B cell (primary cell): ENCODE data around the gene PRKACA. TPM values are rescaled to one million over a fixed set of nuclear protein-coding genes. Genes with fewer than 3 reads are reported as not detected.

Experiments
- ATAC-seq: fragments of 200-7000 bp; cut with Tn5 transposase; one replicate; pipeline ENCODE4 v1.10.0; 2021; ENCODE audit warnings: low read depth, mild to moderate bottlenecking, moderate number of reproducible peaks, moderate library complexity
- CTCF ChIA-PET: fragments of 350-600 bp; sonication (Branson Sonifier 250); formaldehyde crosslinking; loops from one replicate; lab custom pipeline; 2021; ENCODE audit warnings: antibody characterized with exemption, inconsistent platforms; lab: Charles Lee
- POLR2A ChIA-PET: fragments of 350-600 bp; sonication (Branson Sonifier 250); formaldehyde crosslinking; loops from one replicate; lab custom pipeline; 2021; ENCODE audit warnings: antibody characterized with exemption; lab: Charles Lee
- DNase-seq: peaks from one replicate; pipeline ENCODE4 v3.0.0; 2013
- H2AFZ ChIP-seq: 2 replicates; pipeline ENCODE4 v1.6.1; 2012; ENCODE audit warnings: mild to moderate bottlenecking, low read depth, low read length; ENCODE audit not compliant: insufficient read depth, poor library complexity, severe bottlenecking
- H3K27ac ChIP-seq, 2 donors: 1 replicate in 1 of 2; 2 replicates in 1 of 2; pipeline ENCODE4 v1.5.1; 2012 to 2013; ENCODE audit warnings: low read length in 2 of 2, mild to moderate bottlenecking in 2 of 2, moderate library complexity in 1 of 2
- H3K27me3 ChIP-seq, 4 experiments: fragments of 200-600 bp in 1 of 4; sonication (generic) in 1 of 4; replicated peaks in 1 of 4; 1 replicate in 2 of 4; 2 replicates in 2 of 4; pipeline versions ENCODE4 v1.6.1 to v1.7.0; 2013 to 2016; ENCODE audit warnings: low read length in 3 of 4, mild to moderate bottlenecking in 2 of 4, mixed read lengths in 1 of 4, moderate library complexity in 1 of 4; ENCODE audit not compliant: insufficient read depth in 4 of 4, control insufficient read depth in 3 of 4; ENCODE audit errors: control extremely low read depth in 1 of 4
- H3K36me3 ChIP-seq, 2 experiments: replicated peaks in 1 of 2; 1 replicate in 1 of 2; 2 replicates in 1 of 2; pipeline versions ENCODE4 v1.6.1 to v1.7.1; 2013; ENCODE audit warnings: low read length in 1 of 2; ENCODE audit not compliant: insufficient read depth in 2 of 2, control insufficient read depth in 1 of 2; ENCODE audit errors: control extremely low read depth in 1 of 2, extremely low read depth in 1 of 2
- H3K4me1 ChIP-seq, 2 donors: fragments of 200-600 bp in 1 of 2; sonication (generic) in 1 of 2; 1 replicate in 1 of 2; 2 replicates in 1 of 2; pipeline versions ENCODE4 v1.5.1 to v1.6.1; 2013 to 2017; ENCODE audit warnings: low read length in 2 of 2; ENCODE audit not compliant: control insufficient read depth in 2 of 2, insufficient read depth in 2 of 2
- H3K4me2 ChIP-seq: replicated peaks from 2 replicates; pipeline ENCODE3; 2012; ENCODE audit warnings: mild to moderate bottlenecking, low read depth, low read length; ENCODE audit not compliant: poor library complexity, severe bottlenecking
- H3K4me3 ChIP-seq, 5 experiments: fragments of 200-600 bp in 1 of 5; sonication (generic) in 1 of 5; 1 replicate in 3 of 5; 2 replicates in 2 of 5; pipeline versions ENCODE4 v1.5.1 to v1.7.0; 2011 to 2016; ENCODE audit warnings: low read length in 4 of 5, mild to moderate bottlenecking in 4 of 5, low read depth in 2 of 5, control low read depth in 1 of 5, moderate library complexity in 1 of 5; ENCODE audit not compliant: insufficient read depth in 1 of 5; ENCODE audit errors: control extremely low read depth in 1 of 5, extremely low read depth in 1 of 5
- H3K79me2 ChIP-seq: fragments of 200-600 bp; sonication (generic); one replicate; pipeline ENCODE4 v1.6.0; 2016; ENCODE audit warnings: low read length; ENCODE audit not compliant: control insufficient read depth, insufficient read depth
- H3K9ac ChIP-seq: fragments of 200-600 bp; sonication (generic); 2 replicates; pipeline ENCODE4 v1.6.1; 2017; ENCODE audit warnings: mild to moderate bottlenecking, low read length, moderate library complexity
- H3K9me3 ChIP-seq, 3 donors: one replicate each; pipeline versions ENCODE4 v1.6.1 to v1.7.1; 2013; ENCODE audit warnings: low read length in 2 of 3; ENCODE audit not compliant: control insufficient read depth in 2 of 3, insufficient read depth in 1 of 3; ENCODE audit errors: control extremely low read depth in 1 of 3
- H4K20me1 ChIP-seq: 2 replicates; pipeline ENCODE4 v1.6.0; 2012; ENCODE audit warnings: mild to moderate bottlenecking, low read length; ENCODE audit not compliant: insufficient read depth, control insufficient read depth, poor library complexity, severe bottlenecking
- H3K27ac Mint-ChIP-seq: one replicate; pipeline ENCODE4 v1.8.0; 2021; ENCODE audit warnings: mixed read lengths
- H3K27me3 Mint-ChIP-seq: one replicate; pipeline ENCODE4 v1.8.0; 2021; ENCODE audit warnings: mixed read lengths
- H3K4me1 Mint-ChIP-seq: one replicate; pipeline ENCODE4 v1.8.0; 2021; ENCODE audit warnings: mixed read lengths
- H3K4me3 Mint-ChIP-seq: one replicate; pipeline ENCODE4 v1.8.0; 2021; ENCODE audit warnings: mixed read lengths
- H3K9me3 Mint-ChIP-seq: one replicate; pipeline ENCODE4 v1.8.0; 2022; ENCODE audit warnings: mixed read lengths; ENCODE audit not compliant: insufficient read depth
- EZH2 ChIP-seq: IDR thresholded peaks from 2 replicates; pipeline ENCODE4 v1.6.1; 2012; ENCODE audit warnings: borderline replicate concordance, low read depth, mild to moderate bottlenecking, moderate library complexity, low read length; ENCODE audit not compliant: insufficient read depth, poor library complexity, severe bottlenecking
- WGBS: methylation state at CpG from one replicate; pipeline ENCODE4 v1.1.5; 2013; ENCODE audit warnings: missing lambda C conversion rate; ENCODE audit not compliant: insufficient coverage; 5-methylcytosine and 5-hydroxymethylcytosine counted together
- intact Hi-C: fragments of 100-400 bp; cut with micrococcal nuclease; formaldehyde crosslinking; loops from one replicate; pipeline ENCODE4 v1.10.0; 2022
- polyA plus RNA-seq: library from polyadenylated mRNA; depleted of rRNA; stranded (reverse); fragments of >200 nt; gene quantifications from 2 replicates; pipeline ENCODE4 v1.2.3, GENCODE V29; 2012
- total RNA-seq, 2 donors: library from RNA; stranded (reverse); fragments of 120-200 nt in 1 of 2; gene quantifications; 1 replicate in 1 of 2; 2 replicates in 1 of 2; pipeline versions ENCODE4 v1.2.3 to v1.2.4, GENCODE V29; 2013 to 2022
- TF ChIP-seq, protein P1 (sequence below): fragments of 200-600 bp; IDR thresholded peaks from one replicate; pipeline ENCODE4 v1.8.0; 2022; ENCODE audit warnings: antibody characterized with exemption, mild to moderate bottlenecking

The PRKACA gene
- total and polyA plus RNA-seq, 2 donors (not counting 1 experiment from before 2014, with no cell fraction given) = 36.8 to 43.0 TPM

DNA sequence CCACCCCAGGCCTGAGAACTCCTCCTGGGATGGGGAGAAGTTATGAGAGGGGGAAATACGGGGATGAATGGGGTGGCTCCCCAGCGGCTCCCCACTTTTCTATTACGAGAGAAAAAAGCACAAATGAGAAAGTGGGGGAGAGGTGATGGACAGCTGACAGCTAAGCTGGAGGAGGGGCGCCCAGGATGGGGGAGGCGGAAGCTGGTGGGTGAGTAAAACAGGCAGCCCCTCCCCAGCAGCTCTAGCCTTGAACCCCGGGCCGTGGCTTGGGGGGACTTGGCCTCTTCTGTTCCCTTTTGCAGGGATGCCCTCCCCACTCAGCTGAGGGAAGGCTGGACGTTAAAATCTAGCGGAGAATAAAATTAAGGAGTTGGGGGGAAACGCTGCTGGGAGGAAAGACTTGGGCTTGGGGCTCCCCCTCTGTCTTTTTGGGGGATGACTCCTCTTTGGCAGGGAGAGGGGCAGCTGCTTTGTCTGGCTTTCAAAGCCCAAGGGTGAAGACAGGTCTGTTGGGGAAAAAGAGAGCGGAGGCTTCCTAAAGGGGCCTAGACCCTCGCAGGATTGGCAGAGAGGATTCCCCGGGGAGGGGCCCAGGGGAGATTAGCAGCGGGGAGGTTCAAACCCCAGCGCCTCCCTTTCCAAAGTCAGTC, 25.6 kb downstream of the PRKACA start:
- Histone ChIP-seq H4K20me1 (peaks cover 11% of the 10 kb centered on the region), H3K4me1 (peaks cover 11 to 18% of the 10 kb centered on the region in 2 donors), H3K27ac (peak overlapping the region; percentile 69 to 87), H3K79me2 (no peaks in the 10 kb centered on the region), H2AFZ (peak overlapping the region; percentile 90), H3K36me3 (peaks cover 0 to 6% of the 10 kb centered on the region in 2 experiments), H3K9me3 (peaks cover 2 to 9% (median 8%) of the 10 kb centered on the region in 3 donors), H3K4me3 (peak overlapping the region; percentile 81 to 89 (median 82)), H3K27me3 (no peaks in the 10 kb centered on the region), H3K9ac (peak overlapping the region; percentile 81), H3K4me2 (peak overlapping the region; percentile 94)
- peak overlapping the region; percentile 100 for H3K4me3 Mint-ChIP-seq
- H3K27ac Mint-ChIP-seq = peak overlapping the region; percentile 99
- H3K27me3 Mint-ChIP-seq = no peaks in the 10 kb centered on the region
- intact Hi-C loops = loop anchor here (1.0 to 10.0 kb wide), 5 partner anchors 11 to 817 kb away; partner anchors contain the start of genes ASF1B and PRKACA
- TF ChIP-seq, protein P1, sequence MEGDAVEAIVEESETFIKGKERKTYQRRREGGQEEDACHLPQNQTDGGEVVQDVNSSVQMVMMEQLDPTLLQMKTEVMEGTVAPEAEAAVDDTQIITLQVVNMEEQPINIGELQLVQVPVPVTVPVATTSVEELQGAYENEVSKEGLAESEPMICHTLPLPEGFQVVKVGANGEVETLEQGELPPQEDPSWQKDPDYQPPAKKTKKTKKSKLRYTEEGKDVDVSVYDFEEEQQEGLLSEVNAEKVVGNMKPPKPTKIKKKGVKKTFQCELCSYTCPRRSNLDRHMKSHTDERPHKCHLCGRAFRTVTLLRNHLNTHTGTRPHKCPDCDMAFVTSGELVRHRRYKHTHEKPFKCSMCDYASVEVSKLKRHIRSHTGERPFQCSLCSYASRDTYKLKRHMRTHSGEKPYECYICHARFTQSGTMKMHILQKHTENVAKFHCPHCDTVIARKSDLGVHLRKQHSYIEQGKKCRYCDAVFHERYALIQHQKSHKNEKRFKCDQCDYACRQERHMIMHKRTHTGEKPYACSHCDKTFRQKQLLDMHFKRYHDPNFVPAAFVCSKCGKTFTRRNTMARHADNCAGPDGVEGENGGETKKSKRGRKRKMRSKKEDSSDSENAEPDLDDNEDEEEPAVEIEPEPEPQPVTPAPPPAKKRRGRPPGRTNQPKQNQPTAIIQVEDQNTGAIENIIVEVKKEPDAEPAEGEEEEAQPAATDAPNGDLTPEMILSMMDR = no peak
- TF ChIP-seq EZH2 = no peak
- no peak for ATAC-seq
- peaks cover 8% of the 10 kb centered on the region for H3K9me3 Mint-ChIP-seq
- 2% methylated on average over 7 of the region's 15 CpGs for WGBS
- ChIA-PET CTCF (interaction anchor here (0.6 to 1.6 kb wide), 6 partner anchors 11 to 1158 kb away, joined by 3 to 13 read pairs (median 4); partner anchors contain the start of gene ASF1B), POLR2A (interaction anchor here (0.7 to 1.5 kb wide), 4 partner anchors 10 to 554 kb away, joined by 3 to 6 read pairs (median 4); partner anchors contain the start of genes ASF1B and PRKACA)
- H3K4me1 Mint-ChIP-seq = peaks cover 15% of the 10 kb centered on the region
- DNase-seq = no peak
